H9 (cell line): ENCODE measurements around the gene KATNIP. TPM values are rescaled to one million over a fixed set of nuclear protein-coding genes. Genes with fewer than 3 reads are reported as not detected.

Source experiments
- DNase-seq: peaks from one replicate; pipeline ENCODE4 v3.0.0-alpha.2; 2017
- H2AFZ ChIP-seq: one replicate; pipeline ENCODE4 v1.6.1; 2013; ENCODE audit warnings: mild to moderate bottlenecking, low read length, control low read depth, moderate library complexity
- H2AK5ac ChIP-seq: 2 replicates; pipeline ENCODE4 v1.6.1; 2013; ENCODE audit warnings: low read length, control low read depth, mixed read lengths; ENCODE audit not compliant: insufficient read length
- H2BK120ac ChIP-seq: one replicate; pipeline ENCODE4 v1.6.1; 2013; ENCODE audit warnings: low read depth, mild to moderate bottlenecking, low read length, control low read depth, inconsistent platforms; ENCODE audit not compliant: poor library complexity, severe bottlenecking
- H2BK12ac ChIP-seq: 2 replicates; pipeline ENCODE4 v1.6.1; 2013; ENCODE audit warnings: low read length, control low read depth, mixed read lengths, low read depth; ENCODE audit not compliant: insufficient read length
- H2BK15ac ChIP-seq: 2 replicates; pipeline ENCODE4 v1.6.1; 2013; ENCODE audit warnings: low read depth, low read length, control low read depth
- H2BK20ac ChIP-seq: one replicate; pipeline ENCODE4 v1.6.1; 2013; ENCODE audit warnings: low read depth, mild to moderate bottlenecking, low read length, control low read depth, inconsistent platforms; ENCODE audit not compliant: poor library complexity, severe bottlenecking
- H2BK5ac ChIP-seq: 2 replicates; pipeline ENCODE4 v1.6.1; 2013; ENCODE audit warnings: low read length, control low read depth, mixed read lengths; ENCODE audit not compliant: insufficient read length
- H3K14ac ChIP-seq: 2 replicates; pipeline ENCODE4 v1.6.1; 2013; ENCODE audit warnings: low read length, control low read depth; ENCODE audit not compliant: insufficient read depth
- H3K18ac ChIP-seq: 2 replicates; pipeline ENCODE4 v1.6.1; 2013; ENCODE audit warnings: low read depth, mild to moderate bottlenecking, mixed read lengths, low read length, control low read depth; ENCODE audit not compliant: insufficient read length
- H3K23ac ChIP-seq: 2 replicates; pipeline ENCODE4 v1.6.1; 2013; ENCODE audit warnings: low read length, control low read depth, mixed read lengths, low read depth; ENCODE audit not compliant: insufficient read length
- H3K23me2 ChIP-seq: 2 replicates; pipeline ENCODE4 v1.6.1; 2013; ENCODE audit warnings: low read depth, mild to moderate bottlenecking, mixed read lengths, low read length, control low read depth; ENCODE audit not compliant: insufficient read length, poor library complexity, severe bottlenecking
- H3K27ac ChIP-seq: 2 replicates; pipeline ENCODE4 v1.5.1; 2013; ENCODE audit warnings: low read length, control low read depth, mixed read lengths, low read depth; ENCODE audit not compliant: insufficient read length
- H3K27me3 ChIP-seq: 2 replicates; pipeline ENCODE4 v1.6.1; 2013; ENCODE audit warnings: low read length, control low read depth, inconsistent platforms; ENCODE audit not compliant: insufficient read depth
- H3K4ac ChIP-seq: 2 replicates; pipeline ENCODE4 v1.6.1; 2013; ENCODE audit warnings: low read depth, mild to moderate bottlenecking, control low read depth, inconsistent platforms, low read length, moderate library complexity
- H3K4me1 ChIP-seq: 2 replicates; pipeline ENCODE4 v1.6.1; 2013; ENCODE audit warnings: low read length, control low read depth, inconsistent platforms; ENCODE audit not compliant: insufficient read depth
- H3K4me2 ChIP-seq: 2 replicates; pipeline ENCODE4 v1.6.1; 2013; ENCODE audit warnings: low read length, control low read depth, mixed read lengths; ENCODE audit not compliant: insufficient read length, insufficient read depth
- H3K56ac ChIP-seq: 2 replicates; pipeline ENCODE4 v1.6.1; 2013; ENCODE audit warnings: low read depth, mild to moderate bottlenecking, mixed read lengths, low read length, control low read depth; ENCODE audit not compliant: insufficient read length
- H3K79me1 ChIP-seq: 2 replicates; pipeline ENCODE4 v1.6.1; 2013; ENCODE audit warnings: low read depth, mild to moderate bottlenecking, moderate library complexity, low read length, control low read depth, inconsistent platforms; ENCODE audit not compliant: insufficient read depth, poor library complexity, severe bottlenecking
- H3K79me2 ChIP-seq: 2 replicates; pipeline ENCODE4 v1.6.1; 2013; ENCODE audit warnings: low read length, control low read depth, inconsistent platforms; ENCODE audit not compliant: insufficient read depth
- H3K9ac ChIP-seq: 2 replicates; pipeline ENCODE4 v1.6.1; 2013; ENCODE audit warnings: low read length, control low read depth, mixed read lengths; ENCODE audit not compliant: insufficient read length; ENCODE audit errors: extremely low read depth
- H3K9me3 ChIP-seq: one replicate; pipeline ENCODE4 v1.6.1; 2013; ENCODE audit warnings: low read depth, low read length, inconsistent platforms; ENCODE audit not compliant: control insufficient read depth
- H3T11ph ChIP-seq: one replicate; pipeline ENCODE4 v1.6.1; 2013; ENCODE audit warnings: mild to moderate bottlenecking, low read length, control low read depth, inconsistent platforms
- H4K20me1 ChIP-seq: one replicate; pipeline ENCODE4 v1.6.1; 2013; ENCODE audit not compliant: control insufficient read depth, insufficient read length, insufficient read depth
- H4K5ac ChIP-seq: 2 replicates; pipeline ENCODE4 v1.6.1; 2013; ENCODE audit warnings: low read depth, mild to moderate bottlenecking, mixed read lengths, low read length, control low read depth; ENCODE audit not compliant: insufficient read length
- H4K8ac ChIP-seq: replicated peaks from 2 replicates; pipeline ENCODE4 v1.6.1; 2013; ENCODE audit warnings: low read length, control low read depth, mixed read lengths, low read depth; ENCODE audit not compliant: insufficient read length
- H4K91ac ChIP-seq: 2 replicates; pipeline ENCODE4 v1.6.1; 2013; ENCODE audit warnings: low read depth, mild to moderate bottlenecking, moderate library complexity, mixed read lengths, low read length, control low read depth; ENCODE audit not compliant: insufficient read length
- H3K27ac Mint-ChIP-seq, 3 experiments: 2 replicates in 2 of 3; 3 replicates in 1 of 3; pipeline ENCODE4 v1.8.0; 2020 to 2021; ENCODE audit warnings: mixed read lengths in 3 of 3, mild to moderate bottlenecking in 1 of 3, moderate library complexity in 1 of 3
- H3K27me3 Mint-ChIP-seq: 2 replicates; pipeline ENCODE4 v1.8.0; 2021; ENCODE audit warnings: low read depth, mild to moderate bottlenecking, moderate library complexity, mixed read lengths
- H3K36me3 Mint-ChIP-seq, 3 experiments: 2 replicates in 2 of 3; 3 replicates in 1 of 3; pipeline ENCODE4 v1.8.0; 2020 to 2021; ENCODE audit warnings: low read depth in 3 of 3, mixed read lengths in 3 of 3; ENCODE audit not compliant: insufficient read depth in 1 of 3
- H3K4me1 Mint-ChIP-seq, 2 experiments: 2 replicates each; pipeline ENCODE4 v1.8.0; 2020; ENCODE audit warnings: mixed read lengths in 2 of 2
- H3K4me3 Mint-ChIP-seq, 2 experiments: 2 replicates in 1 of 2; 3 replicates in 1 of 2; pipeline ENCODE4 v1.8.0; 2020 to 2021; ENCODE audit warnings: mild to moderate bottlenecking in 2 of 2, mixed read lengths in 2 of 2, moderate library complexity in 1 of 2
- H3K9me3 Mint-ChIP-seq, 2 experiments: 2 replicates in 1 of 2; 3 replicates in 1 of 2; pipeline ENCODE4 v1.8.0; 2020; ENCODE audit warnings: mild to moderate bottlenecking in 2 of 2, mixed read lengths in 2 of 2, moderate library complexity in 1 of 2
- CTCF ChIP-seq: fragments of 200-600 bp; sonication (generic); conservative IDR thresholded peaks from 3 replicates; pipeline ENCODE4 v1.8.0; 2021; ENCODE audit warnings: antibody characterized with exemption, mild to moderate bottlenecking
- WGBS: extraction: QIAGEN DNeasy Blood & Tissue Kit; methylation state at CpG from one replicate; pipeline ENCODE4 v1.1.7; 2013; ENCODE audit warnings: missing lambda C conversion rate, low lambda C conversion rate, mixed read lengths; ENCODE audit not compliant: insufficient read length; ENCODE audit errors: extremely low coverage; 5-methylcytosine and 5-hydroxymethylcytosine counted together
- total RNA-seq: library from RNA; stranded (reverse); gene quantifications from 2 replicates; pipeline ENCODE4 v1.2.1, GENCODE V29; 2021

KATNIP gene
- total RNA-seq, 1 experiment from 2014 or later, result 13.2 TPM

DNA sequence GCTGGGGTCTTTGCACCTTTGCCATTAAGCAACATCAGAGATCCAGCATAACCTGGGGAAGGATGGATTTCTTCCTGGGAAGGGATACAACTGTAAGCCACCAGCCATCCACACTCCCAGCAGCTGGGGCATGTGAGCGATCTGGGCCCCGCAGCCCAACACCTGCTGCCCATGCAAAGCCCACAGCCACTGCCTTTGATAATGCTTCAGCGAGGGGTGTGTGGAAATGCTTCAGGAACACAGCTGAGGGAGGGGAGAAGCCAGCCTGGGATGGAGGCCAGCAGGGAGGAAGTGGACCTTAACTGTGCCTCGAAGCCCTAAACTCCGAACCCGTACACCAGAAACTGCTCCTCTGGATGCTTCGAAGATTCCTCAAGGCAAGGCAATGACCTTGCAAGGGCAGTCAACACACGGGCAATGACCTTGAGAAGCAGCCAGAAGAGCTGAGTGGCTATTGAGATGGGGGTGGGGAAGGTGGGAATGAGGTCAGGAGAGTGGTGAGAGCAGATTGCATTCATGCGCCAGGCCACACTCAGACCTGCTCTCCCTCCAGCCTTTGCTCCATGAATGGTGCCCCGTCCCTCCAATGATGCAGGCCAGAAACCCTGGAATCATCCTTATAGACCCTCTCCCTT, 49.1 kb downstream of the KATNIP start:
- H2BK5ac ChIP-seq, result no peak overlapping the region
- no peak overlapping the region for H3T11ph ChIP-seq
- no peaks in the 10 kb centered on the region for H3K9me3 ChIP-seq
- no peak overlapping the region for H3K23ac ChIP-seq
- H3K27me3 Mint-ChIP-seq, result no peaks in the 10 kb centered on the region; the same call in 1 of the 2 replicates
- H4K91ac ChIP-seq, result no peak overlapping the region
- H3K18ac ChIP-seq, result no peak overlapping the region
- H3K79me1 ChIP-seq, result no peaks in the 10 kb centered on the region
- H3K4me1 Mint-ChIP-seq, result peaks cover 22 to 47% of the 10 kb centered on the region in 2 experiments
- H4K5ac ChIP-seq, result no peak overlapping the region
- no peaks in the 10 kb centered on the region; the same call in 1 of the 2 replicates for H3K4me1 ChIP-seq
- H3K14ac ChIP-seq, result no peak overlapping the region
- no peaks in the 10 kb centered on the region for H3K27me3 ChIP-seq
- H3K9me3 Mint-ChIP-seq, result no peaks in the 10 kb centered on the region
- H2BK20ac ChIP-seq, result no peak overlapping the region
- no peak overlapping the region for H3K4me3 Mint-ChIP-seq
- H4K8ac ChIP-seq, result no peak overlapping the region
- no peak for DNase-seq
- H3K27ac ChIP-seq, result no peak overlapping the region
- WGBS, result no CpG with 5 or more reads among the region's 10 CpGs
- H2AK5ac ChIP-seq, result no peak overlapping the region
- no peaks in the 10 kb centered on the region for H3K23me2 ChIP-seq
- H2BK15ac ChIP-seq, result no peak overlapping the region
- TF ChIP-seq CTCF, result no peak
- no peak overlapping the region for H3K9ac ChIP-seq
- H2BK120ac ChIP-seq, result no peak overlapping the region
- no peak overlapping the region for H3K4ac ChIP-seq
- H4K20me1 ChIP-seq, result no peaks in the 10 kb centered on the region
- no peaks in the 10 kb centered on the region for H3K79me2 ChIP-seq
- no peak overlapping the region for H3K4me2 ChIP-seq
- peak overlapping the region in 1 of 3 experiments; percentile 84; a peak in 3 of 7 replicates for H3K27ac Mint-ChIP-seq
- H2AFZ ChIP-seq, result no peak overlapping the region
- H3K36me3 Mint-ChIP-seq, result no peaks in the 10 kb centered on the region
- H2BK12ac ChIP-seq, result no peak overlapping the region
- H3K56ac ChIP-seq, result no peak overlapping the region
